Islet precursor cell (in vitro differentiated cells): ENCODE measurements around the gene WDR26.
"Not testable (repeated sequence)": the region's sequence is repeated elsewhere in the genome, so short reads cannot be mapped to it uniquely, and the experiment has no call there.

Experiments
- DNase-seq: peaks from one replicate; pipeline ENCODE4 v3.0.0-alpha.2; 2018

Gene WDR26

DNA sequence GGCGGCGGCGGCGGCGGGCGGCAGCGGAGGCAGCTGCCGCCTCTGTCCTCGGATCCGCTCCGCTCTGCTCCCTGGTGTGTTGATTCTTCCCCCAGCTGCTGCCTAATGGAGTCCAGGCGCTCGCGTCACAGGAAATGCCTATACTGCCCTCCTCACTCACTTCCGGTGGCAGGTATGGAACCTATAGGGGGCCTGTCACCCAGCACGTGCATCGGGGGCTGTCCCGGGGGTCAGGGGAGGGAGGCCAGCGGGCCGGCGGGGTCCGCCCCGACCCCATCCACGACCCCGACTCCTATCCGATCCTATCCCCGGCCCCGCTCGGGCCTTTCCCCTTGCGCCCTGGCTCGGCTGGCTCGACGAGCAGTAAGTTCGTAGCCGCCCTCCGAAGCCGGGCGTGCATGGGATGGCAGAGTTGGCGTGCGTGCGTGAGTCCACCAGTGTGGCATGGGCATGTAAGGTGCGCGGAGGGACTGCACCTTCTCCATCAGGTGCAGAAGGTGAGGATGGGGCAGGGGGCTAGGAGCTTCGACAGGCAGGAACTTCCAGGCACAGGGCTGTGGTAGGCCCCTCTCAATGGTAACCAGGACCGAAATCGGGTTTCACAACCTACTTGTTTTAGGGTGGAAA, at the start of gene WDR26:
Gene WDR26 (minus strand): TSS at position 107 of the 627 bp plus-strand sequence.
- peak; percentile 93 for DNase-seq

DNA sequence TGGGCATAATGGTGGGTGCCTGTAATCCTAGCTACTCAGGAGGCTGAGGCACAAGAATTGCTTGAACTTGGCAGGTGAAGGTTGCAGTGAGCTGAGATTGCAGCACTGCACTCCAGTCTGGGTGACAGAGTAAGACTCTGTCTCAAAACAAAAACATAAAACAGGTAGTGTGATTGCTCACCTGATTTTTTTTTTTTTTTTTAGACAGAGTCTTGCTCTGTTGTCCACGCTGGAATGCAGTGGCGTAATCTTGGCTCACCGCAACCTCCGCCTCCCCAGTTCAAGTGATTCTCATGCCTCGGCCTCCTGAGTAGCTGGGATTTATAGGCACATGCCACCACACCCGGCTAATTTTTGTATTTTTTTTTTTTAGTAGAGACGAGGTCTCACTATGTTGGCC, 48.6 kb upstream of the WDR26 start:
- not testable (repeated sequence) for DNase-seq

DNA sequence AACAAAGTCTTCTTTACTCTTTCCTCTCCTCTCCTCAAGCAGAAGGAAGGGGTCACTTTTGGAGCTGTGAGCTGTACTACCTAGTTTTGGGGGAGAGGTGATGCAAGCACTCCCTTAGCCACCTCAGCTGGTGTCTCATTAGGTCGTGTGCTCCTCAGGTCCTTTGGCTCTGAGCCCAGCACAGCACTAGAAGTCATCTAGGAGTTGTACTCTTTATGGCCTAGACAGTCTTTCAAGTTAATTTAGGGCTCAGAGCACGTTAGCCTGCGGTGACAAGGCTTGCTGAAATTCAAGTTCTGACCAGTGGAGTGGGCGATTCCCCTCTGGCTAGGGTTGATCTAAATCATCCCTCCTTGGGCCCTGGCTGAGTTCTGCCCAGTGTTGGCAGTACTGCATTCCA, 48.0 kb upstream of the WDR26 start:
- no peak for DNase-seq

DNA sequence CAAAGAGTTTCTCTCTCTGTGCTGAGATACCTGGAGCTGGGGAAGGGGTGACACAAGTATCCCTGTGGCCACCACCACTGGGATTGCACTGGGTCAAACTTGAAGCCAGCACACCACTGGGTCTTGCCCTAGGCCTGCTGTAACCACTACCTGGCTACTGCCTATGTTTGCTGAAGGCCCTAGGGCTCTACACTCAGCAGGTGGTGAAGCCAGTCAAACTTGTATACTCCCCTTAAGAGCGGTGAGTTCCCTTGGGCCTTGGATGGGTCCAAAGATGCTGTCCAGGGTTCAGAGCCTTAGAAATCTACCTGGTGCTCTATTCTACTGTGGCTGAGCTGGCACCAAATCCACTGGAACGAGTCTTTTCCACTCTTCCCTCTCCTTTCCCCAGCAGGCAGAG, 47.0 kb upstream of the WDR26 start:
- no peak for DNase-seq

DNA sequence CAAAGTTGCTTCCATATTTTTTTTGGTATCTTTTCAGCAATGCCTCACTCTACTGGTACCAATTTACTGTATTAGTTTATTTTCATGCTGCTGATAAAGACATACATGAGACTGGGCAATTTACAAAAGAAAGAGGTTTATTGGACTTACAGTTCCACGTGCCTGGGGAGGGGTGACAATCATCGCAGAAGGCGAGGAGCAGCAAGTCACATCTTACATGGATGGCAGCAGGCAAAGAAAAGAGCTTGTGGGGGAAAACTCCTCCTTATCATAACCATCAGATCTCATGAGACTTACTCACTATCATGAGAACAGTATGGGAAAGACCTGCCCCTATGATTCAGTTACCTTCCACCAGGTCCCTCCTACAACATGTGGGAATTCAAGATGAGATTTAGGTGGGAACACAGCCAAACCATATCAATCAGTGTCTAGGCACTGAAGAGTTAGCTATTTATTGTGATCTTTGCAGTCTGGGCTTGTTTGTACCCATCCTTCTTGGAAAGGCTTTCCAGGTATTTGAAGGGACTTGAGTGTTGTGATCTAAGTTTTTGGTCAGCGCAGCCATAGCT, 46.4 kb upstream of the WDR26 start:
- DNase-seq: not testable (repeated sequence)

DNA sequence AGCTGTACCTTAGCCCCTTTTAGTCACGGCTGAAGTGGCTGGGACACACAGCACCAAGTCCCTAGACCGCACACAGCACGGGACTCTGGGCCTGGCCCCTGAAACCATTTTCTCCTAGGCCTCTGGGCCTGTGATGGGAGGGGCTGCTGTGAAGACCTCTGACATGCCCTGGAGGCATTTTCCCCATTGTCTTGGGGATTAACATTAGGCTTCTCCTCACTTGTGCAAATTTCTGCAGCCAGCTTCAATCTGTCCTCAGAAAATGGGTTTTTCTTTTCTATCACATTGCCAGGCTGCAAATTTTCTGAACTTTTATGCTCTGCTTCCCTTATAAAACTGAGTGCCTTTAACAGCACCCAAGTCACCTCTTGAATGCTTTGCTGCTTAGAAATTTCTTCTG, 45.6 kb upstream of the WDR26 start:
- not testable (repeated sequence) for DNase-seq

DNA sequence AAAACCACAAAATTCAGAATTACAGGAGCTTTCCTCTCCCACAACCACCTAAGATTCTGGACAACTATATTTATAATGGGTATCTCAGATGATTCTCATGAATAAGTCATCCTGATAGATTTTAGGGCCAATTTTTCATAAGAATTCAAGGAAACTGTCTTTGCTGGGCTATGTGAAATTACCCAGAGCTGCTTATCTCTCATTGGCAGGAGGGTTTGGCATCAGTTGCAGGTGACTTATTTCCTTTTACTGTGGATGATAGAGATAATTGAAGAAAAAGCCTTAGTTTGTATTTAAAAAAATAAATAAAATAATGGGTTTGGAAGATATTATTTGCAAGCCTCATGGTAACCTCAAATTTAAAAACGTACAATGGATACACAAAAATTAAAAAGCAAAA, 38.2 kb upstream of the WDR26 start:
- DNase-seq: no peak

DNA sequence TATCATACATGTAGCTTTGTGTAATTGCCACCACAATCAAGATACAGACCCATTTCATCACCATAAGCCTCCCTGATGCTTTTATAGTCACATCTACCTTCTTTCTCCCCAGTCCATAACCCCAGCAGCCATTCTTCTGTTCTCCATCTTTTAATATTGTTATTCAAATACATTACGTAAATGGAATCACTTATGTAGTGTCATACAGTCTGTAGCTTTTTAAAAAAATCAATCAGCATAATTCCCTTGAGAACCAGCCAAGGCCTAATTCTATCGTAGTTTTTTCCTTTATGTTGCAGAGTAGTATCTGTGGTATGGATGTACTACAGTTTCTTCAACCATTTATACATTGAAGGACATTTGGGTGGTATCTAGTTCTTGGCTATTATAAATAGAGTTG, 31.6 kb upstream of the WDR26 start:
- no peak for DNase-seq

DNA sequence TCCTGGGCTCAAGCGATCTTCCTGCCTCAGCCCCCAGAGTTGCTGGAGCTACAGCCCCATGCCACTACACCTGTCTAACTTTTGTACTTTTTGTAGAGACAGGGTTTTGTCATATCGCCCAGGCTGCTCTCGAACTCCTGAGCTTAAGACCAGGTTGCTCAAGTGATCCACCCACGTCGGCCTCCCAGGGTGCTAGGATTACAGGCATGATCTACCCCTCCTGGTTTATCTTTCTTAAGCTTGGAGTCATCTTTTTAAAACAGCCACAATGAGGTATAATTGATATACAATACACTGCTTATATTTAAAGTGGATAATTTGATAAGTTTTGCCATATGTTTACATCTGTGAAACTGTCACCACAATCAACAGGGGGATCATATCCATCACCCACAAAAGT, 25.4 kb upstream of the WDR26 start:
- DNase-seq: no peak

DNA sequence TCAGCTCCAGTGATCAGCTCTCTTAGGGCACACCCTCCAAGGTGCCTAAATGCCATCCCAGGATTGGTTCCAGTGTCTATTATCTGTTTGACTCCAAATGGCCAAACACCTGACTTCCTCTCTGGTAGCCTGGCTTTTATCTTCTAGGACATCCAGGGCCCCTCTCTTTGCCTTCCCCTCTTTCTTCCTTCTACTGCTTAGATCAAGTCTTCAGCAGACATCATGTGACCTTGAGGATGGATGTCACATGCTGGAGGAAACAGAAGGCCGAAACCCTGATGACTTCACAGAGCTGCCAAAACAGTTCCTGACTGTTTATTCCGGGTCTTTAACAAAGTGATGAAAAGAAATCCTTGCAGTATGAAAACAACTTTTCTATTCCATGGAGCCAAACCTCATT, 24.4 kb upstream of the WDR26 start:
- no peak for DNase-seq

DNA sequence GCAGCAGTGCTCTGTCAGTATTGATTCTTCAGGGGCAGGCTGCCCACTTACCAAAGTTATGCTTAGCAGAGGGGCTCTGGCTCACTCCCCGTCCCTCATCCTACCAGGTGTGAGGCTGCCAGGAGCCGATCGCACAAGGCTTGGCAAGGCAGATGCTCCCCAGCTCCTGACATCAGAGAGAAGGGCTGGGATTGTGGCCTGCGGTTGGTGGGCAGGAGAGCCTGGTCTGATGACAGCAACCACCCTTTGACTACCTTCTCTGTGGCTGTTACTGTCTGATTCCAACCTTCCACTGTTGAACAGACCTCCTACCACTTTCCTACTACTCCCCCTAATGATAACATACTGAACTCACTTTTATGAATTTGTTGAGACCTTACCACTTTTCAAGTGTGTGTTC, 23.7 kb upstream of the WDR26 start:
- DNase-seq: no peak

DNA sequence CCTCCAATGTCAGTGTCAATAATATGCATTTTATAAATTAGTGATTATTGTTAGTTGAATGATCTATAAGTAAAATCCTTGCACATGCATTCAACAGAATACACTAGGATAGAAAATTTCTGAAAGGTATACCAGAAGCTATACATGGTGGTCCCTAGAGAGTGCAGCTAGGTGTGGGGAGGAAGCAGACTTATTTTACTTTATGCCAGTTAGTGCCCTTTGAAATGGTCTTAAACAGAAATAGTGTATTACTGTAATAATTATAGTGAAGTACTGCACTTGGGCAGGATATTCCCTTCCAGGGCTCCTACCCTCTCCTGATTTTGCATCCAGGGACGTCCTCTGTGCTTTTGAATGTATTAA, 23.2 kb upstream of the WDR26 start:
- DNase-seq: no peak

DNA sequence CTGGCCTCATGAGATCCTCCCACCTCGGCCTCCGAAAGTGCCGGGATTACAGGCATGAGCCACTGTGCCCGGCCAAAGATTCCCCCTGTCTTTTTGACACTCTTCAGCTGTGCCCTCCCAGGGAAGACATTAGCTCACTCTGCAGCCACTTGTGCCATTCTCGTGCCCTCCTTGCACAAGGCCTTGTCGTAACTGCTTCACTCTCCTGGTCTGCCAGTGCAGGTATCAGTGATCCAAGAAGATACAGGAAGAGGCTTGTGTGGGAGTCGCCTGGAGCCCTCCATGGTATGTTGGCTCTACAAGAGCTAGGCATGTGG, 22.0 kb upstream of the WDR26 start:
- DNase-seq: no peak

DNA sequence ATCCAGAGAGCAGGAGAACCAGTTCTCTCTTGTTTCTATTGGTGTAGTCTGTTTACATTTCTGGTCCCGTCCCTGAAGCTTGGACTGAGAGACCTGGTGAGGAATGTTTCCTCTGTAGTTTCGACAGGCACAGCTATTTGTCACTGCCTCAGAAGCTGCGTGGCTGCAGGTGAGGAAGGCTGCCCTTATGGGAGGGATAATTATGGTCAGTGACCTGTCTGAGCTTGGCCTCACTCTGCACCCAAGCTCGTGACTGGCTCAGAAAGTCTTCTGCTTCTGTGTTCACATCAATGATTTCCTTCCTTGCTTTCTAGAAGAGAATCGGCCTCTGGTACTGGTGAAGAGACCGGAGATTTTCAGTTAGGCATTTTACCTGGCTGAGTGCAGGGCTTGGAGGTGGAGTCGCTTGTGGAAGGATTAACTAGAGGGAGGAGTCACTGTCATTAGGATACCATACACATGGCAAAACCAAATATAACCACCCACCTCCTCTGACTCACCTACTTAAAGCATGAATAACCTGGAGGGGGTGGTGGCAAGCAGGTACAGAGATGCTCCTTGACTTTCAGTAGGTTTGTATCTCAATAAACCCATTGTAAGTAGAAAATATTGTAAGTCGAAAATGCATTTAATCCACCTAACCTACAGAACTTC, 19.9 kb upstream of the WDR26 start:
- peak; percentile 88 for DNase-seq

DNA sequence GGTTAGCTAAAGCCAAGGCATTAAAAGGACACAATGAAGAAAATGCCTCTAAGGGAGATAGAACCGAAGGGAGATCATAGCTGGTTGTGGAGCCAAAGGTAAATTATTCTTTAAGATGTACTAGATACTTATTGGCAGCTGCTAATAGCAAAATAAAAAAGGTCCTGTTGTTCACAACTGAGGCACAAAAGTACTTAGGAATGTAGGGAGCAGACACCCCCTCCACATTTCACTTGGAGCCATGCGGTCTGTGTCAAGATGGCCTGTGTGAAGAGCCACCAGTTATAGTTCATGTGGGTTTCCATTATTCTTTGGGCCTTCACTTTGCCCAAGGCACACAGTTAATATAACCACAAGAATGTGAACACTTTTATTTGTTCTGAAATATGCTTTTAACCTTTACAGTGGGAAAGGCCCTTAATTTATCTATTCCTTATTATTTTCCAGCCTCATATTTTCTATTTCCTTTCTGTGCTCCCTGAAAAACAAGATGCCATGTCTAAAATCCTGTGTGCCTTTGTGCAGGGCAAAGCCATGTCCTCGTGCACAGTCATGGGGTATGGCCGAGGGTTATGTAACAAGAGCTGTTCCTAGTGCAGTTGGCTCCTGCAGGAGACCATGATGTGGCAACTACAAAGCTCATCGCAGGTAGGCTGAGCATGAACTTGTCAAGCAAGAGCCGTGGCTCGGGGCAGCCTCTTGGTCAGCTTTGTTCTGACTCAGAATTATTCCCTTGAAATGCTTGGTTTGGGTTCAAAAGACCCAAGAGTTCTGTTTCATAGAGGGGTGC, 16.2 kb upstream of the WDR26 start:
- DNase-seq: peak; percentile 62

DNA sequence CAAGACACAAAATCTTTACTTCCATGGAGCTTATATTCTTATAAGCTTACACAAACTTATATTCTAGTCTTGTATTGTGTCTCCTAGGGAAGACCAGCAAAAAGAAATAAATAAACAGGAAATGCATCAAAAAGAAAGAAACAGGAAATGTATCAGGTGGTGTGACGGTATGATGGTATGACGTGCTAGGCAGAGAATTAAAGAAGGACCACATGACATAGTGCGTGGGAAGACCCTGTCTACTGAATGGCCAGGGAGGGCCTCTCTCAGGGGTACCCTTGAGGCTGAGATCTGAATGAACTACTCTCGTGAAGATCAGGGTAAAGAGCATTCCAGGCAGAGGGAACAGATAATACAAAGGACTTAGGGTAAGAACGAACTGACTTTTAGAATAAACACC, 15.6 kb upstream of the WDR26 start:
- no peak for DNase-seq

DNA sequence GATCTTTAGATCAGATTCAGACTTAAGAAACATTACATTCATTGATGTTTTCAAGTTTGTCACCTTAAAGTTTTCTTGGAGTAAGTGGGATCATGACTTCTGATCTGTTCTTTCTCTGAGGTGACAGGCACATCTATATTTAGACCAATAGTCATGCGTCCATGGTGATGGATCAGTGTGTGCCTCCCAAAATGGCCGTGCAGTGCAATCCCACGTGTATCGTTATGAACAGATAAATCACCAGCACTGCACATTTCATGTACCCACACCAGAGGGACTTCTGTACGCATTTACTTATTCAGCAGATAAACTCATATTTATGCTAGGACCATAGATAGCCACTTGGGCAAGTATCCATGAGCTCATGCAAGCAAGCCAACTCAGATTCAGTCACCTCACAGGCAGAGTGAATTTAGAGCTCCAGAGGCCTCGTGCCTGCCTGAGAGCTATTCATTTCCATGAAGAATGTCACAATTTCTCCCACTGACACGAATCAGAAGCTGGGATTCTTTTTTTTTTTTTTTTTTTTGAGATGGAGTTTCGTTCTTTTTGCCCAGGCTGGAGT, 13.9 kb upstream of the WDR26 start:
- DNase-seq: no peak

DNA sequence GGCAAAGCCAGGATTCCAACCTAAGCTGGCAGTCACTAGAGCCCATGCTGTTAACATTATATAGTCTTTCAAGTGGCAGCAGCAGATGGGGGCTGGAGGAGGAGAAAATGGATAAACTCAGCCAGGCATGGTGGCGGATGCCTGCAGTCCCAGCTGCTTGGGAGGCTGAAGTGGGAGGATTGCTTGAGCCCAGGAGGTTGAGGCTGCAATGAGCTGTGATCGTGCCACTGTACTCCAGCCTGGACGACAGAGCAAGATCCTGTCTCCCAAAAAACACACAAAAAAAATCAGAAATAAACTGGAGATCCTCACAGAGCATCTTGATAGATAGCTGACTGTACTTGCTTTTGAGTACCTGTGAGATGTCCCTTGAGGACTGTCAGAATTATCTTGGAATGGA, 13.4 kb upstream of the WDR26 start:
- DNase-seq: no peak

DNA sequence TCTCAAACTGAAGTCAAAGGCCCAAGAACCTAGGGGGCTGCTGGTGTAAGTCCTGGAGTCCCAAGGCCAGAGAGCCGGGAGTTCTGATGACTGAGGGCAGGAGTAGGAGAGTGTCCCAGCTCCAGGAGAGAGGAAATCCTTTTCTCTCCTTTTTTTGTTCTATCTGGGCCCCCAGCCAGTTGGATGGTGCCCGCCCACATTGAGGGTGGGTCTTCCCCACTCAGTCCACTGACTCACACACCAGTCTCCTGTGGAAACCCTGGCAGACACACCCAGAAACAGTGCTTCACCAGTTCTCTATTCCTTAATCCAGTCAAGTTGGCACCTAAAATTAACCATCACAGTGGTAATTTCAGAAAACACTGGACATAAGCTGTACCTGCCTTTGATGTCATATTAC, 12.7 kb upstream of the WDR26 start:
- no peak for DNase-seq

DNA sequence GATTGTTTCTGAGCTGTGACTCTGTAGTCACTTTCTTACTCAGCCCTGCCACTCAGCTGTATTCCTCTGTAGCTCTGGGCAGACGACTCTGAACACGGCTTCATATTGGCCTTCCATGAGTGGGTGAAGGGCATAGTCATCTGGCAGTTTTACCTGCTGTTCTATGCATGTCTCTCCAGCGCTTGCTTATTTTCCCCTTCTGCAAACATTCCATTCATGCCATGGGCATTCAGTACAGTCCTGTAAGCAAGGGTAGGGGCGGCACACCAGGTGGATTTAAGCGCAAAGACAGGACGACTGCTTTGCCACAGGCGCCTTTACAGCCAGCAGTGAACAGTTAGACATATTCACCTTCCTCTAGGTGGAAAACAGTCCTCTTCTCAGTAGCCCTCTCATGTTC, 4.4 kb upstream of the WDR26 start:
- DNase-seq: peak; percentile 65

DNA sequence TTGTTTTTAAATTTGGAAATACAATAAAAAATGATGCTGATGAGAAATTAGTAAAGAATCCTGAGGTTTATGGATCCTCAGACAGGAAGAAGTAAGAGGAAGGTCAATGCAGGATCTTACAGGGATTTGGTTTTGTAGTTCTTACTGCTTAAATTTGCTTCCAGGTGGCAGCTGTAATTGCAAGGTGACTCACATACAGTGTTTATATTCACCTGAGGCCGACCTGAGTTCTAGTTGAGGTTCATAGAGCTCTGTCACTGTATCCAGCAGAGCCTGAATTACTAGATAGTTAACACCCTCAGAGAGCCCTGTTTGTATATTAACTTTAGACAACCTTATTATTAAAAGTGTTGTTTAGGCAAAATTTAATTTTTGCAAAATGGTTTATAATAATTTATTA, 1.4 kb upstream of the WDR26 start:
- no peak for DNase-seq

DNA sequence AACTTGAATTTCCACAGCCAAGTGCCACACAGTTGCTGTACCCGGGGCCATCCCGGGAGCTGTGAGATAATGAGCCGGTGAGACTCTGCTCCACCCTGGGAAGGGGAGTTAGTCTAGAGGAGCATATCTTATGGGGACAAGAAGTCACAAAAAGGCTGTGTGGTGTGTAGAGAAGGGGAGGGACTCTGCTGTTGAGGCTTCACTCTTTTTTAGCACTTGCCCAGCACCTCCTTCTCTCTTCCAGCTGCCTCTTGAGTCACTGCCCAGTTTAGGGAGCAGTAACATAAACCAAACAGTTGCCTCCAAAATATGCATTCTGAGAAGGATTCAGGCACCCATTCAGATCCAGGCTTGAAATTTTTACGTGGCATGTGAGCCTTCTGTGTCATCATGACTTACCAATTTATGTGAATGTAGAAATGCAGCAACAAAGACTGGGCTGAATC, 744 bp upstream of the WDR26 start:
- DNase-seq: peak; percentile 68
